Ecto neural progenitor cell (in vitro differentiated cells): ENCODE results near the gene NEK1.

Experiments used
- DNase-seq: peaks from one replicate; pipeline ENCODE4 v3.0.0-alpha.2; 2018; ENCODE audit warnings: low spot score

The NEK1 gene

GRCh38 chr4:169418846-169419245 is 193.5 kb downstream of the NEK1 start:
- no peak for DNase-seq

GRCh38 chr4:169417629-169418282 is 194.6 kb downstream of the NEK1 start:
- DNase-seq: no peak

GRCh38 chr4:169416997-169417396 is 195.4 kb downstream of the NEK1 start:
- DNase-seq: no peak

- DNase-seq: no peak
These were observed 195.9 kb downstream of the NEK1 start for GRCh38 chr4:169416461-169416860.

- no peak for DNase-seq
These were observed 197.5 kb downstream of the NEK1 start for GRCh38 chr4:169414913-169415312.

- DNase-seq: no peak
These were observed 200.3 kb downstream of the NEK1 start for GRCh38 chr4:169412046-169412445.

- no peak for DNase-seq
These were observed 201.3 kb downstream of the NEK1 start for GRCh38 chr4:169410839-169411770.

GRCh38 chr4:169407217-169407845 is 205.1 kb downstream of the NEK1 start:
- no peak for DNase-seq

- no peak for DNase-seq
These were observed 207.4 kb downstream of the NEK1 start for GRCh38 chr4:169404960-169405359.

GRCh38 chr4:169400832-169401231 is 211.6 kb downstream of the NEK1 start:
- DNase-seq: no peak

- DNase-seq: no peak
These were observed 212.2 kb downstream of the NEK1 start for GRCh38 chr4:169399976-169400767.

- DNase-seq: no peak
These were observed 214.1 kb downstream of the NEK1 start for GRCh38 chr4:169398316-169398715.

GRCh38 chr4:169397762-169398161 is 214.6 kb downstream of the NEK1 start:
- DNase-seq: no peak

- no peak for DNase-seq
These were observed 227.0 kb downstream of the NEK1 start for GRCh38 chr4:169385376-169385775.

GRCh38 chr4:169384779-169385178 is 227.6 kb downstream of the NEK1 start:
- DNase-seq: no peak

GRCh38 chr4:169383724-169384123 is 228.7 kb downstream of the NEK1 start:
- no peak for DNase-seq

- DNase-seq: no peak
These were observed 232.7 kb downstream of the NEK1 start for GRCh38 chr4:169379688-169380087.

GRCh38 chr4:169377367-169377766 is 235.0 kb downstream of the NEK1 start:
- no peak for DNase-seq

- no peak for DNase-seq
These were observed 236.0 kb downstream of the NEK1 start for GRCh38 chr4:169376421-169376820.

- DNase-seq: no peak
These were observed 239.6 kb downstream of the NEK1 start for GRCh38 chr4:169372791-169373190.

- DNase-seq: no peak
These were observed 242.7 kb downstream of the NEK1 start for GRCh38 chr4:169369634-169370033.

GRCh38 chr4:169367826-169368225 is 244.6 kb downstream of the NEK1 start:
- no peak for DNase-seq
